GM04504 (cell line): ENCODE results near the gene NDOR1.
"Not testable (repeated sequence)": the region's sequence is repeated elsewhere in the genome, so short reads cannot be mapped to it uniquely, and the experiment has no call there.

Source experiments
- DNase-seq: peaks from one replicate; pipeline ENCODE4 v3.0.0-alpha.2; 2012; ENCODE audit warnings: low read depth

The NDOR1 gene

GRCh38 chr9:137231372-137232039, 26.0 kb downstream of the NDOR1 start:
- no peak for DNase-seq

DNA sequence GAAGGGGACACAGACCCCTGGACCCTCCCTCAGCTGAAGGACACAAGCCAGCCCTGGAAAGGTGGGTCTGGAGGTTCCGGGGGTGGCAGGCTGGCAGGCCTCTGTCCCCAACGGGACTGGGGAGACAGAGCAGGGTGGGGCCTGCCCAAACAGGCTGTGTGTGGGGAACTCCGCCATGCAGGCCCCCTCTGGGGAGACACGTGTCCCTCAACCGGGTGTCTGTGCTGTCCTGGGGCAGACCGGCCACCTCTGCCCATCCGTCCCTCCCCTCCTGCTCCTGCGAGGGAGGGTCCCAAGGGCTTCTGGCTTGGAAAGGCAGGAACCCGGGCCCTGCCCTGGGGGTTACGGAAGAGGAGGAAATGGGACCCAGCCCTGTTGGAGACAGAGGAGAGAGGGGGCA, 26.6 kb downstream of the NDOR1 start:
- no peak for DNase-seq

DNA sequence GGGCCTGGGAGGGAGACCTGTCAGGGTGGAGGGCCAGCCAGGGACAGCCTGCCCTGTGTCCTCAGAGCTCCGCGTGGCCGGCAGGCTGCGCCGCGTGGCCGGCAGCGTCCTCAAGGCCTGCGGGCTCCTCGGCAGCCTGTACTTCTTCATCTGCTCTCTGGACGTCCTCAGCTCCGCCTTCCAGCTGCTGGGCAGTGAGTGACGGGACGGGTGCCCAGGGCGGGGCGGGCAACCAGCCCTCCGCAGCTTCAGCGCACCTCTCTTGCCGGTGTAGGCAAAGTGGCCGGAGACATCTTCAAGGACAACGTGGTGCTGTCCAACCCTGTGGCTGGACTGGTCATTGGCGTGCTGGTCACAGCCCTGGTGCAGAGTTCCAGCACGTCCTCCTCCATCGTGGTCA, 27.0 kb downstream of the NDOR1 start:
- no peak for DNase-seq

GRCh38 chr9:137233143-137233980, 27.9 kb downstream of the NDOR1 start:
- no peak for DNase-seq

DNA sequence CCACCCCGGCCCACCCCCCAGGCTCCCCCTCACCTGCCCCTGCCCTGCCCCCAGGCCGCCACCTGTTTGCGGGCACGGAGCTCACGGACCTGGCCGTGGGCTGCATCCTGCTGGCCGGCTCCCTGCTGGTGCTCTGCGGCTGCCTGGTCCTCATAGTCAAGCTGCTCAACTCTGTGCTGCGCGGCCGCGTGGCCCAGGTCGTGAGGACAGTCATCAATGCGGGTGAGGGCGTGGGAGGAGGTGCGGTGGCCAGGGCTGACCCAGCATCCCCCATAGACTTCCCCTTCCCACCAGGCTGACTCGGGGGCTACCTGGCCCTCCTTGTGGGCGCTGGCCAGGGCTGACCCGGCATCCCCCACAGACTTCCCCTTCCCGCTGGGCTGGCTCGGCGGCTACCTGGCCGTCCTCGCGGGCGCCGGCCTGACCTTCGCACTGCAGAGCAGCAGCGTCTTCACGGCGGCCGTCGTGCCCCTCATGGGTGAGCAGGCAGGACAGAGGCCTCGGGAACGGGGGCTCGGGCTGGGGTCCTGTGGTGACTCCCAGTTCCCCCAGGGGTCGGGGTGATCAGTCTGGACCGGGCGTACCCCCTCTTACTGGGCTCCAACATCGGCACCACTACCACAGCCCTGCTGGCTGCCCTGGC, 28.7 kb downstream of the NDOR1 start:
- DNase-seq = no peak

GRCh38 chr9:137234758-137235423, 29.4 kb downstream of the NDOR1 start:
- DNase-seq = no peak

DNA sequence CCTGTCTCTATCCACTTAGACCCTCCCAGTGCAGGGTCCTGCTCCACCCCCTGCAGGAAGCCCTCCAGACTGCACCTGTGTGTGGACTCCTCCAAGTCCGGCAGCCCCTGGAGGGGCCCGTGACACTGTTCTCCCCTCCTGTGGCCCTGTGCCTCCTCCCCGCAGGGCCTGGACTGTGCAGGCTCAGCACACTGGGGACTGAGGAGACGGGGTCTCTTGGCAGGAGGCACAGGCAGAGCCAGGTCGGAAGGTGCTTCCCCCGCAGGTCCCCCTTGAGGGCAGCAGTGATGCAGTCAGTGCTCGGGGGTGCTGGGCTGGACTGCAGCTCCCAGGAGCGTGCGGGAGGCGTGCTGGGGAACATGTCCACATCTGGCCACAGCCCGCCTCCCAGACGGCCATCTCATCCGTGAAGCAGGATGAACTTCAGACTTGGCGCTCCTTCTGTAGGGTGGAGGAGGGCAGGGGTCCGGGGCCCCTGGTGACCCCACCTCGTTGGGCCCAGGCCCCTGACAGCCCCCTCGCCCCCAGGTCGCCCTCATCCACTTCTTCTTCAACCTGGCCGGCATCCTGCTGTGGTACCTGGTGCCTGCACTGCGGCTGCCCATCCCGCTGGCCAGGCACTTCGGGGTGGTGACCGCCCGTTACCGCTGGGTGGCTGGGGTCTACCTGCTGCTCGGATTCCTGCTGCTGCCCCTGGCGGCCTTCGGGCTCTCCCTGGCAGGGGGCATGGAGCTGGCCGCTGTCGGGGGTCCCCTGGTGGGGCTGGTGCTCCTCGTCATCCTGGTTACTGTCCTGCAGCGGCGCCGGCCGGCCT, 30.1 kb downstream of the NDOR1 start:
- DNase-seq = no peak

DNA sequence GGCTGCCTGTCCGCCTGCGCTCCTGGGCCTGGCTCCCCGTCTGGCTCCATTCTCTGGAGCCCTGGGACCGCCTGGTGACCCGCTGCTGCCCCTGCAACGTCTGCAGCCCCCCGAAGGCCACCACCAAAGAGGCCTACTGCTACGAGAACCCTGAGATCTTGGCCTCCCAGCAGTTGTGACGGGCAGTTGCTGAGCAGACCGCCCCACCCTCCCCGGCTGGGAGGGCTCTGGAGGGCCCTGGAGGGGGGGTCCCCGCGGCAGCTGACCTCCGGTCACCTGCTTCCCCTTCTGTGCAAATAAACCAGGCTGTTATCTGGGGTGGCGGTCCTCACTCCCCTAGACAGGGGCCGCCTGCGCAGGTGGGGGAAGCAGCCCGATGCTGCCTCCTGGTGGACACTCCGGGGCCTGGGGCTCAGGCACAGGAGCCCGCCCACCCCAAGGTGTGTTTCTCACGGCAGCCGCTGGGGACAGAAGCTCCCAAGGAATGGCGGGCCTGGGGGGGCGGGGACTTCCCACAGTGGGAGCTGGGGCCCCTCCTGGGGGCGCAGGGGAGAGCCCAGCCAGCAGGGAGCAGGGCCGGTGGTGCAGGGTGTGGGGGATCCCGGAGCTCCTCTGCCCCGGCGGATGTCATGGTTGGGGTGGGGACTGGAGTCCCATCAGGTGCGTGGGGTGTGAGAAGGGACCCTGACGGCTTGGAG, 30.9 kb downstream of the NDOR1 start:
- peak; percentile 44 for DNase-seq

- no peak for DNase-seq
Observed at GRCh38 chr9:137236936-137237421, 31.5 kb downstream of the NDOR1 start.

DNA sequence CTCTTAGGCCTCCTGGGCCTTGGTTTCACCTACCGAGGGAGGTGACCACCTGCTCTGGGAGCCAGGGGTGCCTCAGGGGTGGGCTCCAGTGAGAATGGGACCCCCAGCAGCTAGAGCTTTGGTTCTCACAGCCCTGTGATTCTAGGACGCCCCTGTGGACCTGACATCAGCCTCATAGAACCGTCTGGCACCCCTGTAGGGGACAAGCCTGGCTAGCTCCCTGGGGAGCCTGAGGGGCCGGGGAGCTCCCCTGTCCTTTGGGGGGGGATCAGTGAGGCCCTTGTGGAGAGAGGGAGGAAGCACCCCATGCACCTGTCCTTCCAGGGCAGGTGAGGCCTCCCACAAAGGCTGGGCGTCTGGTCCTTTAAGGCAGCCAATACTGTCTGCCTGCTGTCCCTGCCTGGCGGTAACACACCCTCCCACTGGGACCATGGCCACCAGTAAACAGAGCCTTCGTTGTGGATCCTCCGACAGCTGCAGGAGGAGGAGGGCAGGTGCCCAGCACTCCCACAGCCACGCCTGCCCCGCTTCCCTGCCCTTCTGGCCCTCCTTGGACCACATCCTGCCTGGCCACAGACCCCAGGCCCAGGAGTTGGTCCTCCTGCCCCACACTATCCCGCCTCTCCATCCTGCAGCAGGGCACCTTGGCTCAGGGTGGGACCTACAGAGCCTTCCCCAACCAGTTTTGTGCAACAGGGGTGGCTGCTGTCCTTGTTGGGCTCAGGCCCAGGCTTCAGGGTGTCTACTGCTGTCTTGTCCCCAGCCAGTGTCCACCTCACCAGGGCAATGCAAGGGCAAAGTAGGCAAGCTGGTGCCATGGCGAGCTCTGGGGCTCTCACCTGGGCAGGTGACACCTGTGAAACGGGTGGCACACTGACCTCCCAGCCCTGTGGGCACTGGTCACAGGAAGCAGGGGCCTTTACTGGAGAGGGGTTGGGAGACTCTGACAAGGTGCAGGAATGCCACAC, 32.5 kb downstream of the NDOR1 start:
- no peak for DNase-seq

DNA sequence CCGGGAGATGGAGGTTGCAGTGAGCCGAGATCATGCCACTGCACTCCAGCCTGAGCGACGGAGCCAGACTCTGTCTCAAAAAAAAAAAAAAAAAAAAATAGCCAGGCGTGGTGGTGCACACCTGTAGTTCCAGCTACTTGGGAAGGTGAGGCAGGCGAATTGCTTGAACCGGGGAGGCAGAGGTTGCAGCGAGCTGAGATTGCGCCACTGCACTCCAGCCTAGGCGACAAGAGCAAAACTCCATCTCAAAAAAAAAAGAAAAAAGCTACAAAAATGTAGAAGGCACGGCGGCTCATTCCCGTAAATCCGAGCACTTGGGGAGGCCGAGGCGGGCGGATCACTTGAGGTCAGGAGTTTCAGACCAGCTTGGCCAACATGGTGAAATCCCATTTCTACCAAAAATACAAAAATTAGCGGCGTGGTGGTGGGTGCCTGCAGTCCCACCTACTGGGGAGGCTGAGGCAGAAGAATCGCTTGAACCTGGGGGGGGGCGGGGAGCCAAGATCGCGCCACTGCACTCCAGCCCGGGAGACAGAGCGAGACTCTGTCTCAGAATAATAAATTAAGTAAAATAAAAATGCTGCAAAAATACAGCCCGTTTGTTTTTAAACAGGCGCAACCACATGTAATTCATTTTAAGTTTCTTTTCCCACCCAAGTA, 34.2 kb downstream of the NDOR1 start:
- not testable (repeated sequence) for DNase-seq

DNA sequence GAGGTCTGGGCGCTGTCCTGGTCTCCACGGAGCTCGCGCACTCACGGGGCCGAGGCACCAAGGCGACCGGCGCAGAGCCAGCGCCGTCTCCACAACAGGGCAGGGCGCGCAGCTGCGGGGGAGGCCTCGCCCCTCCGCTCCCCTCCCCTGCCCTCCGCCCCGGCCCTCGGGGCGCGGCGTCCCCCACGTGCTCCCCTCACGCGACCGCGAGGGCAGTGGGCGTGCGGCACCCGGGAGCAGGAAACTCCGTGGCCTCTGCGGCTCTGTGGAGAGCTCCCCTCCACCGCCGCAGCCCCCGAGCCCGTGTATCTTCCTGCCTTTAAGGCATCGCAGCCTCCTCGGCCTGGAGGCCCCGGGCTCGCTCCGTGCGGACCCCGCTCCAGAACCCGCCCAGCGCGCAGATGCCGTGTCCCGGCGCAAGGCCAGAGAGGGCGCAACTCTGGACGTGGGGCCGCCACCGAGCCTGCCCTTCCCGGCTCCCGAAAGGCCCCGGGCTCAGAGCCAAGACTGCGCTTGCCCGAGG, 34.9 kb downstream of the NDOR1 start:
- peak; percentile 67 for DNase-seq

- peak; percentile 100 for DNase-seq
Observed at GRCh38 chr9:137240841-137241489, 35.5 kb downstream of the NDOR1 start, which contains the start of gene TUBB4B. TSS of gene TUBB4B (plus strand) at chr9:137241287. CDS start at chr9:137241361, 74 bp downstream.

DNA sequence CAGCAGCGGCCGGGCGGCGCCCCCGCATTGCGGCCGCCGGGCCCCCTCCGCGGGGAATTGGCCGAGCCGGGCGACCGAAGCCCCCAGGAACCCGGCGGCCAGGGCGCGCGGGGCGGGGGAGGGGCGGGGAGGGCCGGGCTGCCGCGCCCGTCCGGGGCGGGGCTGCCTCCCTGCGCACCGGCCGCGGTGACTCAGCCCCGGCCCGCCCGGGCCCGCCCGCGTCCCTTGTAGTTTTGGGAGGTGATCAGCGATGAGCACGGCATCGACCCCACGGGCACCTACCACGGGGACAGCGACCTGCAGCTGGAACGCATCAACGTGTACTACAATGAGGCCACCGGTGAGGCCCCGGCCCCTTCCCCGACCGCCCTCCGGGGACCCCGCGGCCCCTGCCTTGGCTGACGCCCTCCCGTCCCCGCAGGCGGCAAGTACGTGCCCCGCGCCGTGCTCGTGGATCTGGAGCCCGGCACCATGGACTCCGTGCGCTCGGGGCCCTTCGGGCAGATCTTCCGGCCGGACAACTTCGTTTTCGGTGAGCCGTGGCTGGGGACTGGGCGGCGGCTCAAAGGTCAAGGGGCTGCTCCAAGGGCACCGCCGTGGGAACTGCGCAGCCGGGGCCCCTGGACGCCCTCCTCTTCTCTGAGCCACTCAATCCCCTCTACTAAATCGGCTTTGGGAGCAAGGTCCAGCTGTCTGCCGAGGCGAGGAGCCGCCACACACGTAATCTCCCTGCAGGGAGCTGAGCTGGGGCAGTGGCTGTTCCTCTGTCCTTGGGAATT, 36.2 kb downstream of the NDOR1 start:
- no peak for DNase-seq

DNA sequence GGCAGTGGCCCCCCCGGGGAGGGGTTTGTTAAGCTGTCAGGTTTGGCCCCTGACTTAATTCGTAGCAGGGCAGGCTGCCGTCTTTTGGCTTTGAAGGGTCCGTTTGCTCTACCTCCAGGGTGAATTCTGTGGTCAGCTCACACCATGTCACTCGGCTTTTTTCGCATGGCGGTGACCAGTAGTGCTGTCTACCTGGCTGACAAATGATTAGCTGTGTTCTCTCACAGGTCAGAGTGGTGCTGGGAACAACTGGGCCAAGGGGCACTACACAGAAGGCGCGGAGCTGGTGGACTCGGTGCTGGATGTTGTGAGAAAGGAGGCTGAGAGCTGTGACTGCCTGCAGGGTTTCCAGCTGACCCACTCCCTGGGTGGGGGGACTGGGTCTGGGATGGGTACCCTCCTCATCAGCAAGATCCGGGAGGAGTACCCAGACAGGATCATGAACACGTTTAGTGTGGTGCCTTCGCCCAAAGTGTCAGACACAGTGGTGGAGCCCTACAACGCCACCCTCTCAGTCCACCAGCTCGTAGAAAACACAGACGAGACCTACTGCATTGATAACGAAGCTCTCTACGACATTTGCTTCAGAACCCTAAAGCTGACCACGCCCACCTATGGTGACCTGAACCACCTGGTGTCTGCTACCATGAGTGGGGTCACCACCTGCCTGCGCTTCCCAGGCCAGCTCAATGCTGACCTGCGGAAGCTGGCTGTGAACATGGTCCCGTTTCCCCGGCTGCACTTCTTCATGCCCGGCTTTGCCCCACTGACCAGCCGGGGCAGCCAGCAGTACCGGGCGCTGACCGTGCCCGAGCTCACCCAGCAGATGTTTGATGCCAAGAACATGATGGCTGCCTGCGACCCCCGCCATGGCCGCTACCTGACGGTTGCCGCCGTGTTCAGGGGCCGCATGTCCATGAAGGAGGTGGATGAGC, 37.0 kb downstream of the NDOR1 start:
- no peak for DNase-seq

GRCh38 chr9:137243266-137243625, 37.7 kb downstream of the NDOR1 start:
- not testable (repeated sequence) for DNase-seq
